Hematopoietic multipotent progenitor cell treated with erythropoietin and hydrocortisone succinate and interleukin-3 and kit ligand, for 17 days (in vitro differentiated cells): ENCODE data around the gene FGA.
"Not testable (repeated sequence)": the region's sequence is repeated elsewhere in the genome, so short reads cannot be mapped to it uniquely, and the experiment has no call there.

Experiments
- DNase-seq: peaks from one replicate; pipeline ENCODE4 v3.0.0-alpha.2; 2015; ENCODE audit warnings: low spot score

Gene FGA

DNA sequence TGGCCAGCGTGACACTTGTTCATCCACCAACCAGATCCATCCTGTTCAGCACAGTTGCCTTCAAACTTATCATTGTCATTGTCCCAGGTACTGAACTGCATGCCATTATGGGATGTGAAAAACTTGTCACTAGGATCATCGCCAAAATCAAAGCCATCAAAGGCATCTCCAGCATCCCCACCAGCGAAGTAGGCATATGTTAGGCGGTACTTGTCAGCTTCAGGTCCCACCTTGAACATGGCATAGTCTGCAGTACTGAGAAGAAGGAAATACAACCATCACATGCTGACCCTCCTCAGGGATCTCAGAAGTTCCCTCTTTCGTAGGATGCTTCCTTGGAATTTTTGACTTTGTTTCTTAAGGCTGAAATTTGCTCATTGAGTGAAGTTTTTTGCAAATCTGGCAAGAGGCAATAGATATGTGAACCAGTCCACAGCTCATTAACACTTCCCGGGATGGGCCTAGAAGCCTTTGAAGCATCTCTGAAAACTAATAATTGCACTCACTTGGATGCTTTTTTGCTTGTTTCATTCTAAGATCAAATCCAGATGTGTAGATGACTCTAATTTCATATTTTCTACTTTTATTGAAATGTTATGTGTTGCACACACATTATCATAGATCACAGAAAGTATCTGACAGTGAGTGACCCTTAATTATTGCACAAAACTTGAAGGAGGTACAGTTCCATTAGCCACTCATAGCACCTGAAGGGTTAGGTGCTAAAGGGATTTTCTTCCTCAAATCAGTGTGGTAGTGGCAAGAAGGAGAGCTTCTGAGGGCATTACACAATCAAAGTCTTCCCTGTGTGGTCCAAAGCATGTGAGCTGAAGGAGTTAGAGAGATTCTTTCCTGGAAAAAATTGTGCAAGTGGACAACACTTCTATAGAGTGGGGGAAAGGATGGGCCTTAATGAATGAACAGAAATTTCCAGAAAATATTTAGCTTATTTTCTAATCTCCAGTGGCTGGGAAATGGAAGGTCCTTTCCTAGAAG lies 16.5 kb upstream of the FGA start:
- no peak for DNase-seq

DNA sequence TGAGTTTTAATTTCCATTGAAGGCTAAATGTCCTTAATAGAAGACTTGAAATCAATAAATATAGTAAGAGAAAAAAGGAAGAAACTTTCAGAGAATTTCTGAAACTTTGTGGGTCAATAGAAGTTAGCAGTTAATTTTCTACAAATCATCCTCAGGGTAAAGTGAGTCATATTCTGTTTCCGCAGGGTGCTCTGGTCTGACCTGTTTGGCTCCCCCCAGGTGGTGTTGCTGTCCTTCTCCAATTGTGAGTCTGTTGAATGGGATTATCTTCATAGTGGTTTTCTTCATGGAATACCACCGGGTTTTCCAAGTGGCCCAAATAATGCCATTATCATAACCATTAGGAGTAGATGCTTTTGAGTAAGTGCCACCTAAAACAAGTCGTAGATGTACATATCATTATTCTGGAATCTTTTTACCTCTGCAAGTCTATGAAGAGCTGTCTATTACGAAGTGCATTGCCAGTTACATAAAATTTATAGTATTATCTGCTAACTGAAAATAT lies 14.2 kb upstream of the FGA start:
- DNase-seq = no peak

DNA sequence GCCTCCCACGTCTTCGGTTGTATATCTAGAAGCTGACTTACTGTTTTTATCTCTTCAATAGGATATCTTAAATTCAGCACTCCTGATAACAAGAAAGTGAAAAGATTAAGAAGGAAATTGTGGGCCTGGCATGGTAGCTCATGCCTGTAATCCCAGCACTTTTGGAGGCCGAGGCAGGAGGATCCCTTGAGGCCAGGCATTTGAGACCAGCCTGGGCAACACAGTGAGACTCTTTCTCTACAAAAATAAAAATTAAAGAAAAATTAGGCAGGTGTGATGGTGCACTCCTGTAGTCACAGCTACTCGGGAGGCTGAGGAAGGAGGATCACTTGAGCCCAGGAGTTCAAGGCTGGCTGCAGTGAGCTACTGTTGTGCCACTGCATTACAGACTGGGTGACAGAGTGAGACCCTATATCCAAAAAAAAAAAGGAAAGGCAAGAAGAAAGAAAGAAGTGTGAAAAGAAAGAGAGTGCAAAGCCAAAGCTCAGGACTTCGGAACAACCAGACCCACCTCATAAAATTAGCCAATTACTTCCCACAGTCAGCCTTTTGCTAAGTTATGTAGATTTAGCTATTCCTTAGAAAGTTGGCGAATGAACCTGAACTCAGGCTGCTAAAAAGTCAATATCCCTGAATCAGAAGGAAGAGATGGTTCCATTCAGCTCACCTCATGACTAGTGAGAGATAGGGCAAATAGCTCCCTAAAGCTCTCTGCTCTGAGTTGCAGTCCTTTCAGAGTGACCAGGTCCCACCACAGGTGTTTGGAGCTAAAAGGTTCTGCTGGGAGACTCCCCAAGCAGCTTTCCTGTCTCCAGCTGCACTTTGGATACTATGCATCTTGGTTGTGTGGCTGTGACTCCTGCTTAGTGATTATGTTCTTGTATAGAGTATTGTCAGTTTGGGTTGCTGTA lies 12.7 kb upstream of the FGA start:
- no peak for DNase-seq

DNA sequence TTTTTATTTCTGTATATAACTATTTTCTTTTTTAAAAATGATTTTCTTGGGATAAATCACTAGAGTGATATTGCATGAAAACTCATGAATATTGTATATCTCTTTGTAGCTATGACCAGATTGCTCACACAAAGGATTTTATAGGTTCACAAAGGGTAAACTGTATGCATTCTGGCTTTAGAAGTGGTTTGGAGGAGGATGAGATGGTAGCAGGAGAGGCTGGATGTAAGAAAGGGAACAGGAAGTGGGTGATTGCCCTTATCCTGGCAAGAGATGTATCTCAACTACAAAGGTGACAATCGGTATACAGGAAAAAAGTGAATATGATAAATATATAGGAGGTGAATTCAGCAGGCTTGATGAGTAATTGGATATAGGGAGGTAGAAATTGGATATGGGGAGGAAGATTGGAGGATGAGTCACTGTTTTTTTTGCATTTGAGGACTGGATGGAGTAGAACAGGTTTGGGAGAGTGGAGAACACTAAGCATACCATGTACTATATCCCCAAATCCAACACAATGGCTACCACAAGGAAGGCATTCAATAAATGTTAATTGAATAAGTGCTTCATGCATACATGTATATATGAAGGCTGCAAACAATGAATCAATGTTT lies 12.0 kb upstream of the FGA start:
- DNase-seq = no peak

DNA sequence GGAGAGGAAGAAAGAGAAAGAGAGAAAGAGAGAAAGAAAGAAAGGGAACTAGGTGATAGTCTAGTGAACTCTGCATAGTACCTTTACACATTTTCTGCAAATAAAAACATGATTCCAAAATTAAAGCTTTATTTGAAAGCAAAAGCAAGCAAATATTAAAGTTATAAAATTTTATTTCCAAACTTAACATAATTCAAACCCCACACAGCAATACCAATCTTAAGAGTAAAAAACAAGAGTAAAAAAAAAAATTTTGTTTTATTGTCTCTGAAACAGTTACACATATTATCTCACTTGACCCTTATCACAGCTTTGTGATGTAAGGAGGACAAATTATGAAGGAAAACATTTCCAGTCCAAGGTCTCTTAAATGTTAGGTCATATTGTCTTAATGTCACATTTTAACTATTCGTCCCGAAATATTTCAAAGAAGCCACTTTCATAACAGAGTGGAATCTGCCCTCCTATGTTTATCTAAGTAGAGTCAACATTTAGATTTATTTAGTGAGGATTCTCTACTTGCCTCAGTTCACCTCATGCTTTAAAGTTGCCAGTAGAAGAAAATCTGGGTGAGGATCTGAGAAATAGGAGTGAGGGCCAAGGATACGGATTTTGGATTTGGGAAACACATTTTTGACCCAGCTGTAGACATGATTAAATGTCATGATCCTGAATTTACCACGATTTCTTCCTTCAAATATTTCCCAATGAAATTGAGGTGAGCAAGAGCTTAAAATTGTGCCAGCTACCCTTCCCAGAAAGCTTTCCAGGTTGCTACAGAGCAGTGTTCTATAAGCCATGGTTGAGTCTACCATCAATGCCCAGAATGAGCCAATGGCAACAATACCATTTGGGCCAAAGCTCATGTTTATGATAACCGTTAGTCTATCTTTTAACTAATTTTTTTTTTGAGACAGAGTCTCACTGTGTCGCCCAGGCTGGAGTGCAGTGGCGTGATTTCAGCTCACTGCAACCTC lies 7.5 kb upstream of the FGA start:
- no peak for DNase-seq

DNA sequence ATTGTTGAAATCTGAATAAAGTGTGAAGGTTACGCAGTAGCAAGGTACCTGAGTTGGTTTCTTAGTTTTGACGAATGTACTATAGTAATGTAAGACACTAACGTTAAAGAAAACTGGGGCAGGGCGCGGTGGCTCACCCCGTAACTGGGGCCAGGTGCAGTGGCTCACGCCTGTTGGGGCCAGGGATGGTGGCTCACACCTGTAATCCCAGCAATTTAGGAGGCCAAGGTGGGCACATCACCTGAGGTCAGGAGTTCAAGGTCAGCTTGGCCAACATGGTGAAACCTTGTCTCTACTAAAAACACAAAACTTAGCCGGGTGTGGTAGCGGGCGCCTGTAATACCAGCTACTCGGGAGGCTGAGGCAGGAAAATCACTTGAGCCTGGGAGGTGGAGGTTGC lies 6.7 kb upstream of the FGA start:
- DNase-seq = not testable (repeated sequence)

DNA sequence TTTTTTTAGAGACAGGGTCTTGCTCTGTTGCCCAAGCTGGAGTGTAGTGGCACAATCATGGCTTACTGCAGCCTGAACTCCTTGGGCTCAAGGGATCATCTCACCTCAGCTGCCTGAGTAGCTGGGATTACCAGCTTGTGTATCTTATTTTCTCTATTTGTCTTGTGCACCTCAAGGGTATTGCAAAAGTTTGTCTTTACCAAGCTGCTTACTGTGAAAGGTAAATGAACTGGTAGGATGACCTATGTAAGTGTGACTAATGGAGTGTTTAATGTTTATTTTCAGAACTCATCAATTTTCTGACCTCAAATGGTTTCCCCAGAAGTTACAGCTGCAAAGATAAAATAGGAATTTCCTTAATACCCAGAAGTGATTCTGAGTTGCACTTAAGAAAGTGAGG lies 5.3 kb upstream of the FGA start:
- DNase-seq = no peak

DNA sequence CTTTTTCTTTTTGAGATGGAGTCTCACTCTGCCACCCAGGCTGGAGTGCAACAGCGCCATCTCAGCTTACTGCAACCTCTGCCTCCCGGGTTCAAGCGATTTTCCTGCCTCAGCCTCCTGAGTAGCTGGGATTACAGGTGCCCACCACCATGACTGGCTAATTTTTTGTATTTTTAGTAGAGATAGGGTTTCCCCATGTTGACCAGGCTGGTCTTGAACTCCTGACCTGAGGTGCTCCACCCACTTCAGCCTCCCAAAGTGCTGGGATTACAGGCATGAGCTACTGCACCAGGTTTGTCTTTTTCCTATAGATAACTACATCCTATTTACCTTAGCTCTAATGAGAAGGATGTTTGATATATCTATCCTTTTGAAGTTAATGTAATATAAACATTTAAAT lies 3.8 kb upstream of the FGA start:
- DNase-seq = not testable (repeated sequence)

DNA sequence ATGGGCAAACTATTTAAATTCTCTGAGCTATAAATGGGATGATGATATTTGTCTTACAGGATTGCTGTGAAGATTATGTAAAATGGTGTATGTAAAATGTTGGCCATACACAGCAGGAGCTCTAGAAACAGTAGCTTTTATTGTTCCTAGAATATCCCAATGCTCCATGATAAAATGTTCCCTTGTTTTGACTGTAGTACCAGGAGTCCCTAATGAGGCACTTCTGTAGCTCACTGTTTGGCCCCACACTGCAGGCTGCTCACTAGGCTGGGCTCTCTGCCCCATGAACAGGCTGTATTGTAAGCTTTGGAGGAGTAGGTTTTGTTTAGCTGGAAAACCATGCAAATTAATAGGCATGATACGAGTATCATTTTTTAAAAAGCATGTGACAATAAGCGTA lies 3.3 kb upstream of the FGA start:
- no peak for DNase-seq

DNA sequence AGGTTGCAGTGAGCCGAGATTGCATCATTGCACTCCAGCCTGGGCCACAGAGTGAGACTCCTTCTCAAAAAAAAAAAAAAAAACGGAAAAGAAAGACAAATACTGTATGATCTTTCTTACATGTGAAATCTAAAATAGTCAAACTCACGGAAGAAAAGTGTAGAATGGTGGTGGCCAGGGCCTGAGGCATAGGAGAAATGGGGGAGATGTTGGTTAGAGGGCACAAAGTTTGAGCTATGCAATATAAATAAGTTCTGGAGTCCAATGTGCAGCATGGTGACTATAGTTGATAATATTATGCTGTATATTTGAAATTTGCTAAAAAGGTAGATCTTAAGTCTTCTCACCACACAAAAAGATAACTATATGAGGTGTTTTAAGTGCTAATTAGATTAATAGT lies 1.3 kb upstream of the FGA start:
- DNase-seq = no peak

DNA sequence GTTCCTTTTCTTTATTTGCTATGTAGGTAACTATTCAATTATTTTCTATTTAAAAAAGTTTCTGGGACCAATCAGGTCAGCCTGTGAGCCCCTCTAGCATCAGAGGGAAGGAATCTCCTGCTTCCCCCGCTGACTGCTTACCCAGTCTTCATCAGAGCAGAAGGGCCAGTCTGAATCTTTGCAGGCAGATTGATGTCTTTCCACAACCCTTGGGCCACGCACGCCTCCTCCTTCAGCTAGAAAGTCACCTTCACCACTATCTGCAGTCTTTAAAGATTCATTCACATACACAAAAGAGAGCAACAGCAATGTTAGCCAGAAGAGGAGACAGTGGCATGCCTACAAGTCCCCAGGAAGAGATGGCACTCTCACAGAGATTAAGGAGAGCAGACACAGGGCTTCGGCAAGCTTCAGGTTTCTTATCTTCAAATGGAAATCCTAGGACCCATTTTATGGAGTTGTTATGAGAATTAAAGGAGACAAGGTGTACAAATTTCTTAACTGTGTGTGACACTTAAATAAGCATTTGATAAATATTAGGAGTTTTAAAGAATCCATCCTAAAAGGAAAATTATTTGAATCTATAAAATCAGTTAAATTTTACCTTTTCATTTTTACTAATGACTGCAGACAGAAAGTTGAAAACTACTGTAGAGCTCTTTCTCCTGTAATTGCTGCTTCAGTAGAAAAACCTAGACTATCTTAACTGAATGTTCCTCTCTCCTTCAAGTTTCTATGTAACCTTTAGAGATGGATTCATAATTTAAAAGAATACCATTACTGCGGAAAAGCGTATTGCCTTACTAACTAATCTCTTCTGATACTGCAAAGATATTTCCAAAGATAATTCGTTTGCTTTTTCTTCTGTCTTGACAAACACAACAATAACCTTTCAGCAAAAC lies 995 bp downstream of the FGA start:
- no peak for DNase-seq

DNA sequence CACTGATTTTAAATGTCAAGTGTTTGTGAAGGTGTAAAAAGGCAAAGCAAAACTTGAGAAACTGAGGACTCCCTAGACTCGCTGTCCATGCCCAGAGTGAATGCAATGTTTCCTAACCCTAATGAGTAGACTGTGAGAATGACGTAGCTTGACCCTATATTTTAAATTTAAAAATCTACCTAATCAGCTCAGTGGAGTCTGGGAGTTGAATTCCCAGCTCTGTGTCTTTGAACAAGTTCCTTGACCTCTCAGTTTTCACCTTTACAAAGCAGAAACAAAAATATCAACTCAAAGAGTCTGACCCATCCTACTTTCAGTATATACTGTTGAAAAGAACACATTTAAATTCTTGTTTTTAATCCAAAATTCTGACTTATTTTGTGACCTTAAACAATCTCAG lies 2.3 kb downstream of the FGA start:
- no peak for DNase-seq

DNA sequence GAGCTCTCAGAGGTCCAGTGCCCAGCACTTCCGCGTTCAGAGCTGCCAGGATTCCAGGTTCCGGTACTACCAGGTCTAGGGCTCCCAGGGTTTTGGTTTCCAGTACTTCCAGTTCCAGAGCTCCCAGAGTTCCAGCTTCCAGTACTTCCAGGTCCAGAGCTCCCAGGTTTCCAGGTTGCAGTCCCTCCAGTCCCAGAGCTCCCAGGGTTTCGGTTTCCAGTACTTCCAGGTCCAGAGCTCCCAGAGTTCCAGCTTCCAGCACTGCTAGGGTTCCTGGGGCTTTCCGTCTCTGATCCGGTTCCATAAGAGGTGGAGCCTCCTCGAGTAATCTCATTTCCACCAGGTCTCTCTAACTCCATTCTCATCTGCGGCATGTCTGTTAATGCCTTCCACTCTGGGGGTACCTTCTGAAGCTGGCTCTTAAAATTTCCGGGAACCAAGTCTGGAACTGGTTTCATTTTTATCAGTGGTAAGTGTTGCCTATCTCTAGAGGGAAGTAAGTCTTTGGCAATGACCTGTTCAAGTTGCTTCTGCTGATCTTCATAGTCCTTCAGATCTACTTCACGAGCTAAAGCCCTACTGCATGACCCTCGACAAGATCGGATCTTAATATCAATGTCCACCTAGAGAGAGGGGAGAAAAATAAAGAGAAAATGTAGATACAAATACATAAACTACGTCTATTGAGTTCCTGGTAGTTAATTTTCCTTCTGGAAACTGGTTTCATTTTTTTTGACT lies 4.1 kb downstream of the FGA start:
- no peak for DNase-seq

DNA sequence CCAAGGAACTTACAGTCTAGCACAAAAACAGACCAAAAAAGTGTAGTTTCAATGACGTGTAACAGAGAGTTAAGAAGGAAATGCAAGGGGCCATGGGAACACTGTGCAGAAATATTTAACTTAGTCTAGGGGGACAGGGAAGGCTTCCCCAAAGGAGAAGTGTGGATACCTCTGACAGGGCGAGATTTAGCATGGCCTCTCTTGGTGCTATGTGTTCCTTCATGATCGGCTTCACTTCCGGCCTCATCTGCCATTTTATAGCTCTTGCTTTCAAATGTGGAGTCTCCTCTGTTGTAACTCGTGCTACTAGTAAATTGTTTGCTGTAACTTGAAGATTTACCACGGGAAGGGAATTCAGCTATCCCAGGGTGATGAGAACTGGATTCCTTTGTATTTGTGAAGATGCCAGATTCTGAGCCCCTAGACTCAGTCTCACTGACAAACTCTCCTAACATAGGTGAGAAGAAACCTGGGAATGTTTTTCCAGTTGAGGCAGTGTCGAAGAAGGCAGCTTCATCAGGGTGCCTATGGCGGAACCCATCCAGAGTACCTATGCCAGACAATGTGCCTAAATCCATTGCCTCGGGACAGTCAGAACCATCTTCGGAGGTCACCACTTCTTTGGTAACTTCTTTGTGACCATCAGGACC lies 5.0 kb downstream of the FGA start:
- DNase-seq = no peak

DNA sequence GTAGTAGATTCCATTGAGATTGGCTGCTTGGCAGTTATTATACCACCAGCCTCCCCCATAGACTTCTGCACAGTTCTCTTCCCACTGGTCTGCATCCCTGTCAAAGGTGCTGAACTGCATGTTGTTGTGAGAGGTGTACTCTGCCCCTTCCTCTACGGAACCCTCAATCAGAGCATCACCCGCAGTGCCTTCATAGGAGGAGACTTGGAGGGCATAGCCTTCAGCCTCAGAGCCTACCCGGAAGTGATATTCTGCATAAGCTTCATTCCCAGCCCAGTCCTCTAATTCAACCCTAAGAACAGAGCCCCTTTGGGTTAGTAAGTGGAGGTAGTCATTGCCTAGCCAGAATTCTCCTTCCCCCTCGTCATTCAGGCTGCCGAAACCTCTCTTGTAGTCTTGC lies 6.3 kb downstream of the FGA start:
- DNase-seq = no peak

DNA sequence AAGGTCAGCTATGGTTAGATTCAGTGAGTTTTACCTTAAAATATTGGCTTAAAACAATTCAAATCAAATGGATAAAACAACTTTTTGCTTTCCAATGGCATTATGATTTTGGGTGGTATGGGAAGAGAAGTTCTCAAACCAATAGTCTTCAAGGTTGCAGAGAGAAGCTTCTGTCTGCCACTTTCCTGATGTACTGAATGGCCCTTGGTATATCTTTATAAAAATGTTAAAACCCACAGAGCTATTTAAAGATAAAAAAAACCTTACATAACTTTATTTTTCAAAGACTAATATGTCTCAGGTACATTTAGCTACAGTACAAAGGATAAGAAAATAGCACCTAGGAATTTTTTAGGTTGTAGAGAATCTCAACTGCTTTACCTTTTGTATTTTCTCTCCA lies 6.9 kb downstream of the FGA start:
- DNase-seq = no peak

DNA sequence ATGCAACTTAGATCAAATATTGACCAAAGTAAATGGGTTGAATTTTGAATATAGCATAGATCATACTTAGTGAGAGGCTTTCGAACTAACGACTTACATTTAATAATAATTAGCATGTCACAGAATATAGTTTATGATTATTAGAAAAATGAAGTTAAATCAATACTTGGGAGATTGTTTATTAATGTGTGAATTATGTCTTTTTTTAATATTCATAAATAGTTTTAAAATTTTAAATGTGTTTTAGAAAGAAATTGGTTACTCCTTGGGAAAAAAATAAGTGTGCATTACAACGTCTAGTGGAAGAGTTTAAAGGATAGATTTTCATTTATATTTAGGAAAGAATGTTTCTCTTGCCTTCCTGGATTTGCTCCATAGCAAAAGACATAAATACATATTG lies 7.3 kb downstream of the FGA start:
- DNase-seq = no peak

DNA sequence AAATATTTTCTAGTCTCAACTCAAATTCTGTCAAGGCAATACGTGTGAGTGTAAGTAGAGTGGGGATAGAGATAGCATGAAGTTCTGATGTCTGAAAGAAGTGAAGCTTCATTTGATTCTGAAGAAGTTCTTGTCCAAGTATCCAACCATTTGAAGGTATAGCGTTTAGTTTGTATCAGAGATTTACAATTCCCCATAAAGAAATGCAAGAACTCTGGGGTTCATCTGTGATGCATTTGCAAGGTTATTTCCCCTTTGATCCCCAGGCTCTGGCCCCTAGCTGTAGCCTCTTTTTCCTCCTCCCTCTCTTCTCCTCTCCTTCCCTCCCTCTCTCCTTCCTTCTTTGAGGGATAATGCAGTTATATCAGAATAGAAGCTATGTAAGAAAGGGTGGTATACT lies 7.8 kb downstream of the FGA start:
- no peak for DNase-seq

DNA sequence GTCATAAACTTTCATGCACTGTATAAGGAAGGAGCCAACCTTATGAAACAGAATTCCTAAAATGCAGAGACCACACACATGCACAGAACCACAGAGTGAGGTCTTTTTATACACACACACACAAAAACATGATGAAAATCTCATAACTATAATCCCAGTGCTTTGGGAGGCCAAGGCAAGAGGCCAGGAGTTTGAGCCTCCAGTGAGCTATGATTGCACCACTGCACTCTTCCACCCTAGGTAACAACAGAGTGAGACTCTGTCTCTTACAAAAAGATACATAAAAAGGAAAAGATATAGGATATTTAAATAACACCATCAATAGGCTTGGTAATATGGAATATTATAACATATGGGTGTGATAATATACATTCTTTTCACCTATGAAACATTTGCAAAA lies 10.6 kb downstream of the FGA start:
- no peak for DNase-seq
